Measurements from ENCODE around the gene STXBP1. TPM values are rescaled to one million over a fixed set of nuclear protein-coding genes. Genes with fewer than 3 reads are reported as not detected.

The STXBP1 gene
- total RNA-seq, 1 experiment from 2014 or later: 40.6 TPM

DNA sequence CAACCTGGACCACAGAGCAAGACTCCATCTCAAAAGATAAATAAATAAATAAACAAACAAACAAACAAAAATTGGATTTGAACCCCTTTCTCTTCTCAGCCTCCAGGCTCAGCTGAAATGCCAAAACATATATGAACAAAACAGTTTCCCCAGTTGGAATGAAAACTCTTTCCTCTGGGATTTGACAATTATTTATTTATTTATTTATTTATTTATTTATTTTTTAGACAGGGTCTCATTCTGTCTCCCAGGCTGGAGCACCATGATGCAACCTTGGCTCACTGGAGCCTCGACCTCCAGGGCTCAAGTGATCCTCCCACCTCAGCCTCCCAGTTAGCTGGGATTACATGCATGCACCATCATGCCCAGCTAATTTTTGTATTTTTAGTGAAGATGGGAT is 6.0 kb upstream of the STXBP1 start (continued):
- no peak for TF ChIP-seq RAD21 (IDR thresholded peaks at IDR 0.05; ENCODE audit: low read depth)
- no peak for TF ChIP-seq FOSL1 (IDR thresholded peaks at IDR 0.05; ENCODE audit: low read depth)
- TF ChIP-seq TCF7L2 (IDR thresholded peaks at IDR 0.05; ENCODE audit: borderline replicate concordance, extremely low read depth, insufficient read depth, insufficient read length): no peak

DNA sequence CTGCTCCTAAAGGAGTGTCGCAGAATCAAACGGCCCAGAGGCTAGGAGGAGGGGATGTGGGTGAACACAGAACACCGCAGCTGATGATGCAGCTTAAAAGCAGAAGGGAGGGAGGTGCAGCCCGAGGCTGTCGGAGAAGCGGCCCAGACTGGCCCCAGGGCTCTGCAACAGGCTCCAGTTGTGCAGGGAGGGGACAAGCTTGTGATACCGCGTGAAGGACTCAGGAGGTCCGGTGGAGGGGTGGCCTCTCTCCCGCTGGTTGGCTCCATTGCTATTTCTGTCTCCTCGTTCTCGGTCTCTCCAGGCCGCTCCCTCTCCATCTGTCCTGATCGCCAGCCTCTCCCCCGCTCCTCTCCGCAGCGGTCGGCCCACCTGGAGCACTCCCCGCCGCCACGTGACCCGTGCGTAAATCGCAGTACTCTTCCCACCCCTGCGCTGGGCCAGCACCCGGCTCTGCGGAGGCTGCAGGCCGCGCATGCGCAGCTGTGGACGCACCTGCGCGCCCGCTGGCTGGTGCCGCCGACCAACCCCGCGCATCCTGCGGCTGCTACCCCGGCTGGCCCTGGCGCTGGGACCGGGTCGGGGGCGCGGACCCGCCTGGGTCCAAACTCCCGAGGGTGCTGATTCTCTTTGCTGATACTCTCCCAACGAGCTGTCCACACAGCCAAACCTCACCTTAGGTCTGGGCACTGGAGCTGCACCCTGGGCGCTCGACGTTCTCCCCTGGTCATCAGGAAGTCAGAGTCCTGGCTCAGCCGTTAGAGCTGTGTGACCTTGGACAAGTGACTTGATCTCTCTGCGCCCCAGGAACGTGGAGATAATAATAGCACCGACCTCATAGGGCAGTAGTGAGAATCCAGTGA is 3.7 kb upstream of the STXBP1 start:
- TF ChIP-seq POLR2A (IDR thresholded peaks at IDR 0.05; ENCODE audit: borderline replicate concordance, extremely low read depth, insufficient read depth, insufficient read length) (peak; percentile 47), POLR2AphosphoS5 (IDR thresholded peaks at IDR 0.05; ENCODE audit: low read depth, low read length) (peak; percentile 80), TCF7L2 (IDR thresholded peaks at IDR 0.05; ENCODE audit: borderline replicate concordance, extremely low read depth, insufficient read depth, insufficient read length) (peak; percentile 10), JUND (IDR thresholded peaks at IDR 0.05) (no peak), ZFX (IDR thresholded peaks at IDR 0.05) (peak; percentile 18; the same call in 1 of the 2 replicates)
- TF ChIP-seq, protein P1, sequence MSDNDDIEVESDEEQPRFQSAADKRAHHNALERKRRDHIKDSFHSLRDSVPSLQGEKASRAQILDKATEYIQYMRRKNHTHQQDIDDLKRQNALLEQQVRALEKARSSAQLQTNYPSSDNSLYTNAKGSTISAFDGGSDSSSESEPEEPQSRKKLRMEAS (IDR thresholded peaks at IDR 0.05): peak; percentile 98
- TF ChIP-seq, protein P2, sequence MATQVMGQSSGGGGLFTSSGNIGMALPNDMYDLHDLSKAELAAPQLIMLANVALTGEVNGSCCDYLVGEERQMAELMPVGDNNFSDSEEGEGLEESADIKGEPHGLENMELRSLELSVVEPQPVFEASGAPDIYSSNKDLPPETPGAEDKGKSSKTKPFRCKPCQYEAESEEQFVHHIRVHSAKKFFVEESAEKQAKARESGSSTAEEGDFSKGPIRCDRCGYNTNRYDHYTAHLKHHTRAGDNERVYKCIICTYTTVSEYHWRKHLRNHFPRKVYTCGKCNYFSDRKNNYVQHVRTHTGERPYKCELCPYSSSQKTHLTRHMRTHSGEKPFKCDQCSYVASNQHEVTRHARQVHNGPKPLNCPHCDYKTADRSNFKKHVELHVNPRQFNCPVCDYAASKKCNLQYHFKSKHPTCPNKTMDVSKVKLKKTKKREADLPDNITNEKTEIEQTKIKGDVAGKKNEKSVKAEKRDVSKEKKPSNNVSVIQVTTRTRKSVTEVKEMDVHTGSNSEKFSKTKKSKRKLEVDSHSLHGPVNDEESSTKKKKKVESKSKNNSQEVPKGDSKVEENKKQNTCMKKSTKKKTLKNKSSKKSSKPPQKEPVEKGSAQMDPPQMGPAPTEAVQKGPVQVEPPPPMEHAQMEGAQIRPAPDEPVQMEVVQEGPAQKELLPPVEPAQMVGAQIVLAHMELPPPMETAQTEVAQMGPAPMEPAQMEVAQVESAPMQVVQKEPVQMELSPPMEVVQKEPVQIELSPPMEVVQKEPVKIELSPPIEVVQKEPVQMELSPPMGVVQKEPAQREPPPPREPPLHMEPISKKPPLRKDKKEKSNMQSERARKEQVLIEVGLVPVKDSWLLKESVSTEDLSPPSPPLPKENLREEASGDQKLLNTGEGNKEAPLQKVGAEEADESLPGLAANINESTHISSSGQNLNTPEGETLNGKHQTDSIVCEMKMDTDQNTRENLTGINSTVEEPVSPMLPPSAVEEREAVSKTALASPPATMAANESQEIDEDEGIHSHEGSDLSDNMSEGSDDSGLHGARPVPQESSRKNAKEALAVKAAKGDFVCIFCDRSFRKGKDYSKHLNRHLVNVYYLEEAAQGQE (IDR thresholded peaks at IDR 0.05; ENCODE audit: low read depth): no peak
- H3K27me3 ChIP-seq (ENCODE audit: insufficient read depth, low read length): no peaks in the 10 kb centered on the region
- H4K20me1 ChIP-seq (ENCODE audit: insufficient read depth): no peaks in the 10 kb centered on the region
- no TSS peak for BruUV-seq (replicated peaks)
- ATAC-seq (peak; percentile 74), DNase-seq (ENCODE audit: low read depth, low spot score) (peak; percentile 73)
- no peaks in the 10 kb centered on the region for H3K79me2 ChIP-seq (ENCODE audit: insufficient read depth, low read length)
- no peaks in the 10 kb centered on the region for H3K9me3 ChIP-seq (ENCODE audit: control insufficient read depth in 1 of 2, insufficient read depth in 1 of 2, low read depth in 1 of 2, low read length in 2 of 2)
- H3K9me2 ChIP-seq (ENCODE audit: insufficient read depth): no peaks in the 10 kb centered on the region
- H3K4me1 ChIP-seq (ENCODE audit: control insufficient read depth in 1 of 2, insufficient read depth in 2 of 2, low read length in 2 of 2): peaks cover 15 to 25% of the 10 kb centered on the region in 2 experiments
- ChIA-PET CTCF (interaction anchor here (0.6 kb wide), 1 partner anchor 24 kb away, joined by 4 read pairs; no protein-coding TSS in a partner anchor), POLR2A (interaction anchor here (0.7 kb wide), 1 partner anchor 127 kb away, joined by 4 read pairs; the partner anchor contains the start of gene TOR2A), RAD21 (ENCODE audit: low non-redundant PET in 1 of 2, low total read pairs in 2 of 2, uncharacterized antibody in 2 of 2, unreplicated experiment in 2 of 2) (no interaction called here)
- intact Hi-C loops (cut with micrococcal nuclease): no loop called here
- H2AFZ ChIP-seq (ENCODE audit: low read depth, low read length, poor library complexity, severe bottlenecking): peak overlapping the region; percentile 47
- H3K9ac ChIP-seq (ENCODE audit: low read length): peak overlapping the region; percentile 47
- peak overlapping the region; percentile 53 to 57 for H3K4me3 ChIP-seq (replicated peaks in 1 of 2; ENCODE audit: low read depth in 1 of 2, low read length in 2 of 2)
- H3K4me2 ChIP-seq (ENCODE audit: low read length): peak overlapping the region; percentile 87
- peak overlapping the region; percentile 27; the same call in 1 of the 2 replicates for H3K27ac ChIP-seq (ENCODE audit: low read depth, low read length)
- H3K36me3 ChIP-seq (ENCODE audit: control insufficient read depth in 1 of 2, insufficient read depth in 2 of 2, low read length in 2 of 2): no peaks in the 10 kb centered on the region
